ENCODE results near the gene GIT1.
"Not testable (repeated sequence)": the region's sequence is repeated elsewhere in the genome, so short reads cannot be mapped to it uniquely, and the experiment has no call there.

The GIT1 gene

DNA sequence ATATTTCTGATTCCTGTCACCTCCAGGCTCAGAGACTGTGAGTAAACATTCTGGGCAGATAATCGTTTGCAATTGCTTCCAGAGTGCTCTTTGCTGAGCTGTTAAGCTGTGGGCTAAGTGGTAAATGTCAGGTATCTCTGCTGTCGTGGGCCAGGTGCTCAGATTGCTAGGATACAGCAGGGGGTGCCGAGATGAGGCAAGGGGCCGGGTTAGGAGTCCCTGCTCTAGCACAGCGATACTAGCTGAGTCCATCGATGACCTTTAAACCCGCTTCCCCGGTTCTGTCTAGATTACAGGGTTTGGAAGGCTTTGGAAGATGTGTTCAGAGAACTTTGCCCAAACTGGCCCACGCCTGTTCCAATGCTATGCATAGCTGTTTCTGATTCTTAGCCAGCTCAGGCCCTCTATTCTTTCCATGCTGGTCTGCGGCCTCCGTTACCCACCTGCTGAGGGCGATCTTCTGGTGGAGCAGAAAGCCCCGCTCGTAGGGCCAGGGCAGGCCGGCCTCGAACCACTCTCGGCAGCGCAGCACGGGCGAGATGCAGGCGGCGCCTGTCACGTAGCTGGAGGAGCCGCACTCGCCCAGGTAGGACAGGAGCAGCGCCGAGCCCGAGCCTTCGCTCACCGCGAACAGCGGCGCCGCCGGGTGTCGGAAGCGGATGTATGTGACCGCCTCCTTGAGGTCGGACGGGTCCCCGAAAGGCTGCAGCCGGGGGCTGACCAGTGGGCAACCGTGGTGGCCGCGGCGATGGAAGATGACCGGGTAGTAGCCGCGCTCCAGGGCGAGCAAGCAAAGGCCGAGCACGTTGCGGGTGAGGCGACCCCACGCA lies 23.6 kb downstream of the GIT1 start:
- DNase-seq: peak; percentile 55

DNA sequence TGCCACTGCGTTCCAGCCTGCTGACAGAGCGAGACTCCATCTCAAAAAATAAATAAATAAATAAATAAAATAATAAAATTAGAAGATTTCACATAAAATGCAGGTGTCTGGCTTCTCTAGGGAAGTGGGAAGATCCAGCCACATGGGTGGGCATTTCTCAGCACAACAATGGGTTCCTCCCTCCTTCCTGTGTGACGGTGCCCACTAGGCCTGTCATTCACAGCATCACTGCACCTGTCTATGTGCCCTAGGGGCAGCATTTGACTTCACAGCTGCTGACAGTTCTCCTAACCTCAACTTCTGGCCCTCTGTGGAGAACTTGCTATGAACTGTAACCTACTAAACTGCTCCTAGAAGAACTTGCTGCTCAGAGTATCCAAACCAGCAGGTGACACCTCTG lies 25.6 kb downstream of the GIT1 start:
- no peak for DNase-seq

- DNase-seq: no peak
Observed at GRCh38 chr17:29562615-29563014, 26.8 kb downstream of the GIT1 start.

GRCh38 chr17:29561554-29562517 lies 27.6 kb downstream of the GIT1 start:
- DNase-seq: no peak

- DNase-seq: no peak
Observed at GRCh38 chr17:29560316-29560715, 29.1 kb downstream of the GIT1 start.

GRCh38 chr17:29559640-29560039 lies 29.8 kb downstream of the GIT1 start:
- DNase-seq: no peak

- not testable (repeated sequence) for DNase-seq
Observed at GRCh38 chr17:29558139-29558538, 31.3 kb downstream of the GIT1 start.

- DNase-seq: no peak
Observed at GRCh38 chr17:29557739-29558116, 31.7 kb downstream of the GIT1 start.

GRCh38 chr17:29557085-29557738 lies 32.2 kb downstream of the GIT1 start:
- no peak for DNase-seq

DNA sequence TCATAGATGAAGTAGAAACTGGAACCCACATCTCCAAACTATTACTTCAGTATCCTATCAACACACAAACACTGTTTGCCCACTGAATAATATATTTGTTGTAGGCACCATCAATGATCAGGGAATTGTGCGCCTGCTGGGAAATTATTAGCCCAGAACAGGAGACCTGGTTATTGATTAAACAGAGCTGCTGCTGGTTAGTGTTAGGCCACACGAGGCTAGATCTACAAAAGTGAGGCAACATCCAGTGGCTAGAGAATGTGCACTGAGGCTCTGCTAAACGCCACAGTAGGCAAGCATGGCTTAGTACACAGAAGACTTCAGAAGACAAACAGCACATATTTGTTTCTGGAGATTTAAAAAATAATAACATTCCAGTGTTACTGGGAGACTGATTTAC lies 33.6 kb downstream of the GIT1 start:
- no peak for DNase-seq

DNA sequence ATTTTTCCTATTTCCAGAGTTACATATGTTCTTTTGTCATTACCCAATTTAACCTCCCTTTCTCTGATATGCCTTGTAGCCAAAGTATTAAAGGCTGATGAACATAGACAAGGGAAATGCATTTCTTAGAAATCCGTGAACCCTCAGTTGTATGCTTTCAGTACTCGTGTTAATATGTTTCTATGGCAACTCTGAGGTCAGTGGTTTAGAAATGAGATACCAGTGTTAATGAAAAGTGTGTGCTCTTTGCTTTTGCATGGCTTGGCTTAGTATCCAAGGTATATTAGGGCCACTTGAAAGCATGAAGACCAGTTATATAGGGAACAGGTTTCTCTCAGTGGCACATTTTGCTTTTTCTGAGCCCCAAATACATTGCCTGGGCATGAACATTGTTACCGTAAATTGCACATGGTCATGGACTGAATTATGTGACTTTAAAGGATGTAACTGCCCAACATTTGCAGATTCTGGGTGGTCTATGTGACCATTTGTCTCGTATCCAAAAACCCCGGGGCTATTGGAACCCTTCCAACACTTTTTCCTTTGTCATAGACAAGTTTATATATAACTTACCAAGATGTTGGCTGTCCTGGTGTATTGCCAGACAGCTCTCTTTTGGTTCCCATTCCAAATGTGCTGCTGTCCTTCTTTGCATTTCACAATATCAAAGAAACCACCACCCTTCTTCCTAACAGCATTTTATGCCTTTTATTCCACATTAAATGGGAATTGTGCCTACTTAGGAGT lies 40.1 kb downstream of the GIT1 start:
- no peak for DNase-seq

GRCh38 chr17:29546830-29547229 lies 42.6 kb downstream of the GIT1 start:
- no peak for DNase-seq

- no peak for DNase-seq
Observed at GRCh38 chr17:29546085-29546484, 43.4 kb downstream of the GIT1 start.

DNA sequence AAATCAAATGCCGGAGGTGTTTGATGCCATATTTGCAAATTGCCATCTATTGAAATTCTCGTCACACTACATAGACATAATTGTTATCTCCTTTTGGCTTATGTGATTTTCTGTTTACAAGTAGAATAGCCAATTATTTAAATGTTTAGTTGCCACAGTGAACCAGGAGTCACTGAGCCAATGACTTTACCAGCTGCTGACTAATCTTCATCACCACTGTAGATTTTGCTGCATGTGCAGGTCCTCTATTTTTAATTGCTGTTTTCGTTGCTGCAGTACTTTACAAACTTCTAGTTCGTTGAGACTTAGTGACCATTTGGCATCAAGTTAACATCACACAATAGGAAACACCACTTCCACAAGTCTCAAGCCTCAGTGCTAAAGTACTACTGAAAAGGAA lies 45.4 kb downstream of the GIT1 start:
- DNase-seq: no peak

DNA sequence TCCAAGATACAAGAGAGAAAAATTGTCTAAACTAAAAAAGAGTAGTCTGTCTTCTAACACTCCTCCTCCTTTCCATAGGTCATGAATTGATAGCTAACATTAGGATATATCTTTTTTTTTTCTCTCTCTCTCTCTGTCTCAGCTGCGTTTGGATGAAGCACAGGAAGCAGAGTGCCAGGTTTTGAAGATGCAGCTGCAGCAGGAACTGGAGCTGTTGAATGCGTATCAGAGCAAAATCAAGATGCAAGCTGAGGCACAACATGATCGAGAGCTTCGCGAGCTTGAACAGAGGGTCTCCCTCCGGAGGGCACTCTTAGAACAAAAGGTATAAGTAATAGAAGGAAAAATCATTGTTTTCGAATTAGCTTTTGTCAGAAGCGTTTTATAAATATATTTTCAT lies 55.5 kb downstream of the GIT1 start:
- no peak for DNase-seq

- DNase-seq: no peak
Observed at GRCh38 chr17:29526322-29526721, 63.1 kb downstream of the GIT1 start.

DNA sequence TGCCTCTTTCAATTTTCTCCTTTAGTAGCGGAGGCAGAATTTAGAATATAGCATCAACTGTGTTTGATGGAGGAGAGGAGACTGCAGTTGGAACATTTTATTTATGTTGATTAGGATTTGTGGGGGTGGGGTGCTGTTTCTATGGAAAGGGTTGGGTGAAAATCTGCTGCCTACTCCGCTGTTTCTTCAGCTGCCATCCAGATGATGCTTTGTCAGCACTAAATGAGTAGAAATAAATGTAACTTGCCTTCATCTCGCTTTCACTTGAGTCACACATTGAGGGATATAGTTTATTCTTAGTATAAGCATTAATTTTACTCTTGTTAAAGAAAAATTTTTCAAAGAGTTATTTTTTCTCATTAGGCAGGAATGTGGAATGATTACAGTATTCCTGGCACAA lies 64.8 kb downstream of the GIT1 start:
- DNase-seq: no peak
